Right lobe of liver (tissue), 6 donors: ENCODE data around the gene LRRFIP2. TPM values are rescaled to one million over a fixed set of nuclear protein-coding genes. Genes with fewer than 3 reads are reported as not detected.

Experiments
- ATAC-seq, 4 donors: fragments of 200-7000 bp; cut with Tn5 transposase; one replicate each; pipeline ENCODE4 v1.9.1; 2020; ENCODE audit warnings: mild to moderate bottlenecking in 4 of 4, moderate library complexity in 4 of 4
- DNase-seq, 3 donors: peaks; one replicate each; pipeline ENCODE4 v3.0.0-alpha.2; 2020
- H3K27ac ChIP-seq, 3 donors: fragments of 200-600 bp; one replicate each; pipeline ENCODE4 v1.8.0; 2022
- H3K27me3 ChIP-seq, 2 donors: fragments of 200-600 bp; one replicate each; pipeline ENCODE4 v1.8.0; 2022
- H3K36me3 ChIP-seq, 4 donors: fragments of 200-600 bp; sonication (generic) in 1 of 4; one replicate each; pipeline versions ENCODE4 v1.5.1 to v1.8.0; 2017 to 2022; ENCODE audit warnings: control low read depth in 1 of 4
- H3K4me1 ChIP-seq, 4 donors: fragments of 200-600 bp; sonication (generic) in 1 of 4; one replicate each; pipeline versions ENCODE4 v1.5.1 to v1.8.0; 2017 to 2022; ENCODE audit warnings: control low read depth in 1 of 4
- H3K4me3 ChIP-seq, 3 donors: fragments of 200-600 bp; one replicate each; pipeline ENCODE4 v1.8.0; 2022
- H3K9me3 ChIP-seq, 4 donors: fragments of 200-600 bp; sonication (generic) in 1 of 4; one replicate each; pipeline versions ENCODE4 v1.5.1 to v1.8.0; 2017 to 2022; ENCODE audit warnings: control low read depth in 1 of 4
- POLR2A ChIP-seq: fragments of 450-650 bp; IDR thresholded peaks from one replicate; pipeline ENCODE4 v1.6.1; 2017; ENCODE audit warnings: antibody characterized with exemption, mild to moderate bottlenecking
- WGBS: methylation state at CpG from one replicate; pipeline ENCODE4 v1.1.6; 2018; ENCODE audit warnings: low coverage, low lambda C conversion rate; ENCODE audit not compliant: insufficient coverage; ENCODE audit errors: missing lambda C conversion rate; 5-methylcytosine and 5-hydroxymethylcytosine counted together
- intact Hi-C, 2 donors: fragments of 100-400 bp; cut with DNase I; formaldehyde crosslinking; loops; one replicate each; pipeline versions ENCODE4 v1.11.2 to v1.14.1; 2022
- total RNA-seq, 6 experiments: library from RNA; depleted of rRNA in 2 of 6; stranded (reverse); fragments of >200 nt in 2 of 6; fragmentation: NEBNext Ultra II Directional in 3 of 6; extraction: Animal tissue kit (Norgen Biotek cat#: 25700) in 3 of 6; gene quantifications; one replicate each; pipeline versions ENCODE4 v1.1.0 to v1.2.4, GENCODE V29; 2016 to 2023
- TF ChIP-seq, protein P1 (sequence below), 4 donors: fragments of 200-600 bp in 3 of 4; fragments of 450-650 bp in 1 of 4; IDR thresholded peaks; one replicate each; pipeline versions ENCODE4 v1.5.1 to v1.8.0; 2016 to 2022; ENCODE audit warnings: antibody characterized with exemption in 4 of 4, mild to moderate bottlenecking in 2 of 4
- donor health status: DM: no; HTN: yes; CAD: no.
- donor health status: DM: no; HTN: no; CAD: no.
- donor health status: DM: no; HTN: no; CAD: no.
- donor health status: DM: no; HTN: yes; CAD: no.
- donor health status: DM: no; HTN: yes; CAD: no.

LRRFIP2 gene
- total RNA-seq, 6 experiments from 2014 or later, result 32.8 to 46.1 (median 39.6) TPM

DNA sequence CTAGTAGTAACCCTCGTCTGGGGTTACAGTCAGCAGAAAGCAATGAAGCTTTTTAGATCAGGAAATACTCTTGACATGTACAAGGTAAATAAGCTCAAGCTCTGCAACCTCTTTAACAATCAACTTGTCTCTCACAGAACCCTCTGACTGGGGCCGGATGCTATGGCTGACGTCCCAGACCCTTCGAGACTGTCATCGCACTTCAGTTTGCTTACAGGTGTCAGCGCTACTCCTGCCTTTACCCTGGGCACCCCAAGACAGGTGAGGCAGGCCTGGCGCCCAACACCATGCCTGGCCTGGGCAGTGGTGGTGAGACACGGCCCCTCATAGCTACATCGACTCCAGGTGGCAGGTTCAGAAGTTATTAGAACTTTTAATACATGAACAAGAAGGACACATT is 30.6 kb downstream of the LRRFIP2 start:
- ATAC-seq (no peak), DNase-seq (no peak)
- H3K36me3 ChIP-seq, result no peaks in the 10 kb centered on the region
- peak overlapping the region; percentile 36 to 92 (median 88) for H3K27ac ChIP-seq
- H3K4me3 ChIP-seq, result no peak overlapping the region
- H3K27me3 ChIP-seq, result no peaks in the 10 kb centered on the region
- 84% methylated on average over 4 of the region's 9 CpGs for WGBS
- no peak for TF ChIP-seq POLR2A
- TF ChIP-seq, protein P1, sequence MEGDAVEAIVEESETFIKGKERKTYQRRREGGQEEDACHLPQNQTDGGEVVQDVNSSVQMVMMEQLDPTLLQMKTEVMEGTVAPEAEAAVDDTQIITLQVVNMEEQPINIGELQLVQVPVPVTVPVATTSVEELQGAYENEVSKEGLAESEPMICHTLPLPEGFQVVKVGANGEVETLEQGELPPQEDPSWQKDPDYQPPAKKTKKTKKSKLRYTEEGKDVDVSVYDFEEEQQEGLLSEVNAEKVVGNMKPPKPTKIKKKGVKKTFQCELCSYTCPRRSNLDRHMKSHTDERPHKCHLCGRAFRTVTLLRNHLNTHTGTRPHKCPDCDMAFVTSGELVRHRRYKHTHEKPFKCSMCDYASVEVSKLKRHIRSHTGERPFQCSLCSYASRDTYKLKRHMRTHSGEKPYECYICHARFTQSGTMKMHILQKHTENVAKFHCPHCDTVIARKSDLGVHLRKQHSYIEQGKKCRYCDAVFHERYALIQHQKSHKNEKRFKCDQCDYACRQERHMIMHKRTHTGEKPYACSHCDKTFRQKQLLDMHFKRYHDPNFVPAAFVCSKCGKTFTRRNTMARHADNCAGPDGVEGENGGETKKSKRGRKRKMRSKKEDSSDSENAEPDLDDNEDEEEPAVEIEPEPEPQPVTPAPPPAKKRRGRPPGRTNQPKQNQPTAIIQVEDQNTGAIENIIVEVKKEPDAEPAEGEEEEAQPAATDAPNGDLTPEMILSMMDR (IDR thresholded peaks at IDR 0.05), result no peak
- H3K4me1 ChIP-seq, result peaks cover 0 to 71% (median 24%) of the 10 kb centered on the region in 4 donors
- H3K9me3 ChIP-seq, result no peaks in the 10 kb centered on the region
- intact Hi-C loops, result no loop called here

DNA sequence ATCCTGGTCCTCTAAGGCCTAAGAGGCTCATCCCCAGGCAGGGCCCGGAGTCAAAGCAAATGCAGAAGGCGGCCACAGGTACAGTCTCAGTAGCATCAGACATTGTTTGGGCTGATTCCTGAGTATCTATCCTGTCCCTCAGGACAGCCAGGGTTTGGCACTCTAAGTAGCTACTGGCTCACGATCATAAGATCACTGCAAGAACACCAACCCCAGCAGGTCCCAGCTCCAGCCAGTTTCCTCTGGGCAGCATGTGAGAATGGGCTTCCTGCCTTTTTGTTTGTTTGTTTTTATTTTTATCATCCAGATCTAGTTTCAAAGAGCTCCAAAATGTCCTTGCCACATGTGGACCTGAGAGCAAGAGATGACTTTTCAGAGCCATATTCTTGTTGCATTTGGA is 32.7 kb downstream of the LRRFIP2 start:
- ATAC-seq (peak; percentile 4 to 55 (median 50)), DNase-seq (peak in 2 of 3 donors; percentile 56 to 62)
- Histone ChIP-seq H3K36me3 (no peaks in the 10 kb centered on the region), H3K27me3 (no peaks in the 10 kb centered on the region), H3K4me1 (peaks cover 0 to 67% (median 24%) of the 10 kb centered on the region in 4 donors), H3K9me3 (no peaks in the 10 kb centered on the region), H3K4me3 (no peak overlapping the region), H3K27ac (peak overlapping the region in 2 of 3 donors; percentile 79 to 87)
- WGBS, result 72% methylated on average over 3 of the region's 3 CpGs
- intact Hi-C loops, result no loop called here
- TF ChIP-seq, protein P1 (IDR thresholded peaks at IDR 0.05), result no peak
- no peak for TF ChIP-seq POLR2A

DNA sequence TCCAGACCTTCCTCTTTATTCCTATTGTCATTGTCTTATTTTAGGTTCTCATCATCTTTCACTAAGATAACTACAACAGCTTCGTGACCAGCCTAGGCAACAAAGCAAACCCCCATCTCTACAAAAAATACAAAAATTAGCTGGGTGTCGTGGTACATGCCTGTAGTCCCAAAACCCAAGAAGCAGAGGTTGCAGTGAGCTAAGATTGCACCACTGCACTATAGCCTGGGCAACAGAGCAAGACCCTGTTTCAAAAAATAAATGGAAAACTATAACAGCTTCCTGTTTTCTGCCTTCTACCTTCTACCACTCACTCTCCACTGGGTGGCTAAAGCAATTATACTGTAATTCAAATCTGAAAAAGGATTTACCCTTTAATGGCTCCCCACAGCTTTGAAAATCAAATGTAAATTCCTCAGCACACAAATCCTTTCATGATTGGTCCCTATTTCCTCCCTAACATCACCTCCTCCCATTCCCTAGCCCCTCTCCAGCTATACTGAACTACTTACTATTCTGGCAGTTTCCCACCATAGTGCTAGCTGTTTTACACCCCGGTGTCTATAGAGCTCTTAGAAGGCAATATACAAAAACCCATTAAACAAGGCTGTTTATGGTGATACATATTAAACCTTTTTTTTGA is 33.4 kb downstream of the LRRFIP2 start:
- H3K27me3 ChIP-seq, result no peaks in the 10 kb centered on the region
- DNase-seq (no peak), ATAC-seq (no peak)
- H3K36me3 ChIP-seq, result no peaks in the 10 kb centered on the region
- peak overlapping the region in 2 of 3 donors; percentile 79 to 87 for H3K27ac ChIP-seq
- intact Hi-C loops, result no loop called here
- H3K4me3 ChIP-seq, result no peak overlapping the region
- no peaks in the 10 kb centered on the region for H3K9me3 ChIP-seq
- WGBS, result 84% methylated on average over 3 of the region's 3 CpGs
- no peak for TF ChIP-seq POLR2A
- TF ChIP-seq, protein P1 (IDR thresholded peaks at IDR 0.05), result no peak
- H3K4me1 ChIP-seq, result peaks cover 0 to 61% (median 21%) of the 10 kb centered on the region in 4 donors

DNA sequence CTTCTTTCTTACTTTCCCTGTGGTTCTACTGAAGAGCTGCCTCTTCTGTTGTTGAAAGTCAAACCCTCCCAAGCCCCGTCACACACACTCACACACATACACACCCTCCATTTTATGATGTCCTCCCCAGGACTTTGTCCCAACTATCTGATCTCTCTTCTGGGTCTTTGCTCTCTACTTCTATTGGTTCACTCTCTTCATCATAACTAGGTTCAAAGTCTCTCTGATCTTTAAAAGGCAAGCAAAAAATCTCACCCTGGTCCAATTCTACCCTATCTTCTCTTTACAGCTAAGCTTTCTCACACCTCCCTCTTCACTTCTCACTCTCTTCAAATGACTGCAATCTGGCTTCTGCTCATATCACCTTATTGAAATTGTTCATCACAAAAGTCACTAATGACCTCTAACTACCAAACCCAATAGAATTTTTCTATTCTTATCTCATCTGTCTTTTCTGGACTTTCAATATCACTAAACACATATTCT is 34.8 kb downstream of the LRRFIP2 start:
- Histone ChIP-seq H3K4me3 (no peak overlapping the region), H3K9me3 (no peaks in the 10 kb centered on the region), H3K4me1 (peaks cover 0 to 50% (median 15%) of the 10 kb centered on the region in 4 donors), H3K27me3 (no peaks in the 10 kb centered on the region), H3K36me3 (no peaks in the 10 kb centered on the region), H3K27ac (peak overlapping the region; percentile 33 to 87 (median 79))
- ATAC-seq (peak; percentile 74 to 84 (median 80)), DNase-seq (no peak)
- TF ChIP-seq, protein P1 (IDR thresholded peaks at IDR 0.05), result no peak
- TF ChIP-seq POLR2A, result no peak
- intact Hi-C loops, result no loop called here
- WGBS, result 27% methylated on average over 1 of the region's 1 CpG
